ENCODE measurements around the gene TRIM39. TPM values are rescaled to one million over a fixed set of nuclear protein-coding genes. Genes with fewer than 3 reads are reported as not detected.

TRIM39 gene
- total and polyA plus RNA-seq, 10 donors, result 6.9 to 24.5 (median 17.0) TPM

DNA sequence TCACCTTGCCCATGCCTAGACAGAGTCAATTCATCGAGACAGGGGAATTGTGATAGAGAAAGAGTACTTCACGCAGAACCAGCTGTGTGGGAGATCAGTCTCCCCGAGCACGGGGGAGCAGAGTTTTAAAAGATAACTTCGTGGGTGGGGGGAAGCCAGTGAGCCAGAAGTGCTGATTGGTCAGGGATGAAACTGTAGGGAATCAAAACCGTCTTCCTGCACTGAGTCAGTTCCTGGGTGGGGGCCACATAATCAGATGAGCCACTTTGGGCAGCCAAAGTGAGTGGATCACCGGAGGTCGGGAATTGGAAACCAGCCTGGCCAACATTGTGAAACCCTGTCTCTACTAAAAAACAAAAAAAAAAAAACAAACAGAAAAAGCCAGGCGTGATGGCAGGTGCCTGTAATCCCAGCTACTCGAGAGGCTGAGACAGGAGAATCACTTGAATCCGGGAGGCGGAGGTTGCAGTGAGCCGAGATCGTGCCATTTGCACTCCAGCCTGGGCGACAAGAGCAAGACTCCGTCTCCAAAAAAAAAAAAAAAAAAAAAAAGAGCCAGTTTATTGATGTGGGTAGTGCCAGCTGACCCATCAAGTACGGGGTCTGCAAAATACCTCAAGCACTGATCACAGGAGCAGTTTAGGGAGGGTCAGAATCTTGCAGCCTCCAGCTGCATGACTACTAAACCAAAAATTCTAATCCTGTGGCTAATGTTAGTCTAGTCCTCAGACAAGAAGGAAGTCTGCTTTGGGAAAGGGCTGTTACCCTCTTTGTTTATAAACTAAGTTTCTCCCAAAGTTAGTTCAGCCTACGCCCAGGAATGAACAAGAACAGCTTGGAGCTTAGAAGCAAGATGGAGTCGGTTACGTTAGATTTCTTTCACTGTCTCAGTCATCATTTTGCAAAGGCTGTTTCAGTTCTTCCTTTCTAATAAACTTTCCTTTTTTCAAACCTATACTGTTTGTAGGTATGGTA is 3.9 kb upstream of the TRIM39 start:
- intact Hi-C loops (cut with DNase I; ENCODE audit: low total_unique reads), result no loop called here
- 82 to 86% (median 85%) methylated on average over 20 of the region's 20 CpGs for WGBS, 5 donors
- no peak for TF ChIP-seq POLR2AphosphoS5 (IDR thresholded peaks at IDR 0.05)
- Histone ChIP-seq H3K4me3 (no peak overlapping the region), H3K4me1 (peaks cover 27 to 90% (median 74%) of the 10 kb centered on the region in 6 donors), H3K27me3 (replicated peaks in 1 of 7) (no peaks in the 10 kb centered on the region), H3K36me3 (peaks cover 0 to 14% (median 0%) of the 10 kb centered on the region in 6 donors), H3K9me3 (no peaks in the 10 kb centered on the region), H3K27ac (peak overlapping the region in 1 of 8 donors; percentile 30)
- DNase-seq, result no peak

- Histone ChIP-seq H3K36me3 (peaks cover 0 to 10% (median 0%) of the 10 kb centered on the region in 6 donors), H3K9me3 (no peaks in the 10 kb centered on the region), H3K27ac (no peak overlapping the region), H3K27me3 (replicated peaks in 1 of 7) (no peaks in the 10 kb centered on the region), H3K4me3 (no peak overlapping the region), H3K4me1 (peaks cover 27 to 91% (median 74%) of the 10 kb centered on the region in 6 donors)
- no peak for TF ChIP-seq POLR2AphosphoS5 (IDR thresholded peaks at IDR 0.05)
- TF ChIP-seq, protein P1, sequence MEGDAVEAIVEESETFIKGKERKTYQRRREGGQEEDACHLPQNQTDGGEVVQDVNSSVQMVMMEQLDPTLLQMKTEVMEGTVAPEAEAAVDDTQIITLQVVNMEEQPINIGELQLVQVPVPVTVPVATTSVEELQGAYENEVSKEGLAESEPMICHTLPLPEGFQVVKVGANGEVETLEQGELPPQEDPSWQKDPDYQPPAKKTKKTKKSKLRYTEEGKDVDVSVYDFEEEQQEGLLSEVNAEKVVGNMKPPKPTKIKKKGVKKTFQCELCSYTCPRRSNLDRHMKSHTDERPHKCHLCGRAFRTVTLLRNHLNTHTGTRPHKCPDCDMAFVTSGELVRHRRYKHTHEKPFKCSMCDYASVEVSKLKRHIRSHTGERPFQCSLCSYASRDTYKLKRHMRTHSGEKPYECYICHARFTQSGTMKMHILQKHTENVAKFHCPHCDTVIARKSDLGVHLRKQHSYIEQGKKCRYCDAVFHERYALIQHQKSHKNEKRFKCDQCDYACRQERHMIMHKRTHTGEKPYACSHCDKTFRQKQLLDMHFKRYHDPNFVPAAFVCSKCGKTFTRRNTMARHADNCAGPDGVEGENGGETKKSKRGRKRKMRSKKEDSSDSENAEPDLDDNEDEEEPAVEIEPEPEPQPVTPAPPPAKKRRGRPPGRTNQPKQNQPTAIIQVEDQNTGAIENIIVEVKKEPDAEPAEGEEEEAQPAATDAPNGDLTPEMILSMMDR (IDR thresholded peaks at IDR 0.05 in 8 of 11, conservative IDR thresholded peaks at IDR 0.05 in 3 of 11), result no peak
- no peak for TF ChIP-seq POLR2A (IDR thresholded peaks at IDR 0.05)
- DNase-seq, result no peak
- WGBS, 5 donors, result 90 to 100% (median 100%) methylated on average over 1 of the region's 1 CpG
- intact Hi-C loops (cut with DNase I; ENCODE audit: low total_unique reads), result no loop called here
These were observed 2.9 kb upstream of the TRIM39 start for GRCh38 chr6:30323806-30324205.

DNA sequence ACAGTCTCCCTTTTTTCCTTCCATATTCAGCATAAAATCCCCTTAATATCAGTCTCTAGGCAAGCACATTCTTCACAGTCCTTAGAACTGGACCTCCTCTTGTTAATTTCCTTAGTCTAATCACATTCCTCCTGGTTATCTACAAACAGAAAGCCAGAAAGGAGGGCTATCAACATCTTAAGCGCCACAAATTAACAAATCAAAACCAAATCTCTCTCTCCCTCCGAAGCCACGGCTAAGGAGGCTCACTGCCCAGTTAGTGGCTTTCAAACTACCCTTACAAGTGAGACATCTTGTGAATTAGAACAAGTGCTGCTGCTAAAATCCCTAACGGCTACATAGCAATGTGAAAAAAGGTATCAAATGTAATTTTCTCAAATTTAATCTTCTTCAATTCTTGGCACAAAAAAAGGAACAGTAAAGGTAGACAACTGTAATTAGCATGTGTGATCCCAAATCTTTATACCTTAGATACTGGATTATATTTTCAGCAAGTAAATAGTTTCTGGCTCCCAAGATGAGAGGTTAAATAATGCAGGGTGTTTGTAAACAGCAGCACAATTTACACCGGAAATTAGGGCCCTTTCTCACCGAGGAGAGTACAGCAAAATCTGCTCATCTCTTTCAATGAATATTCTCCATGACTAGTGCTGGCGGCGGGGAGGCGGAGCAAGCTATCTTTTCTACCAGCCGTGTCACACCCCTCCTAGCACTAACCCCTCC is 1.4 kb upstream of the TRIM39 start:
- TF ChIP-seq, protein P1 (IDR thresholded peaks at IDR 0.05 in 8 of 11, conservative IDR thresholded peaks at IDR 0.05 in 3 of 11), result no peak
- no peak for TF ChIP-seq POLR2AphosphoS5 (IDR thresholded peaks at IDR 0.05)
- no peak for TF ChIP-seq POLR2A (IDR thresholded peaks at IDR 0.05)
- WGBS, 5 donors, result 10 to 13% (median 12%) methylated on average over 10 of the region's 10 CpGs
- H3K4me1 ChIP-seq, result peaks cover 27 to 91% (median 66%) of the 10 kb centered on the region in 6 donors
- intact Hi-C loops (cut with DNase I; ENCODE audit: low total_unique reads), result no loop called here
- H3K27ac ChIP-seq, result peak overlapping the region; percentile 96 to 100 (median 99)
- peak; percentile 86 for DNase-seq
- peaks cover 0 to 15% (median 11%) of the 10 kb centered on the region in 6 donors for H3K36me3 ChIP-seq
- H3K27me3 ChIP-seq (replicated peaks in 1 of 7), result no peaks in the 10 kb centered on the region
- peak overlapping the region; percentile 69 to 97 (median 92) for H3K4me3 ChIP-seq
- no peaks in the 10 kb centered on the region for H3K9me3 ChIP-seq

DNA sequence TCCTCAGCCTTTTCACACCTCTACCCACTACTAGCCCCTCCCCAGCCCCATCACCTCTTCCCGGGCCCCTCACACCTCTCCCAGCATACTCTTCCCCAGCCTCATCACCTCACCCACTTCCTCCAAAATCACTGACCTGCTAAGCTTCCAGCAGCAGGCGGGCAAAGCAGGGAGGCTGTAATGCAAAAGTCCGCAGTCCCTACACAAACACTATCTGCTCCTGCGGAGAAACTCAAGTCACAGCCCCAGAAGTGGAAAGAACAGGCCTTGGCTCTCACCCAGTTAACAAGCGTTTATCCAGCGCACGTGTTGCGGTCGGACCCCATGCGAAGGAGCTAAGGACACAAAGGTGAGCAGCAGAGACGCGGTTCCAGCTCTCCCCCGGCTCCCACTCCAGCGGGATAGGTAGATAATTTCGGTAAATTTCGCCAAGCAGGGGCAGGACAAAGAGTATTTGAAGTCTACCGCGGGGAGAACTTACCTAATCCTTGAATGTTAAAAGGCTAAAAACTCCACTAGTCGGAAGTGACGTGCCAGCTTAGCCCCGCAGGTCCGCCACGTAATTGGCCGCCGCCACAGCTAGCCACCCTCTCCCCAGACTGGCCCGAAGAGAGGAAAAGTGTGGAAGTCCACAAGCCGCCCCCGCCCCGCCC is 728 bp upstream of the TRIM39 start:
- intact Hi-C loops (cut with DNase I; ENCODE audit: low total_unique reads), result no loop called here
- Histone ChIP-seq H3K36me3 (peaks cover 0 to 22% (median 18%) of the 10 kb centered on the region in 6 donors), H3K27me3 (replicated peaks in 1 of 7) (no peaks in the 10 kb centered on the region), H3K4me3 (peak overlapping the region; percentile 69 to 97 (median 92)), H3K4me1 (peaks cover 24 to 87% (median 59%) of the 10 kb centered on the region in 6 donors), H3K9me3 (no peaks in the 10 kb centered on the region), H3K27ac (peak overlapping the region; percentile 96 to 100 (median 99))
- TF ChIP-seq, protein P1 (IDR thresholded peaks at IDR 0.05 in 8 of 11, conservative IDR thresholded peaks at IDR 0.05 in 3 of 11), result no peak
- TF ChIP-seq POLR2AphosphoS5 (IDR thresholded peaks at IDR 0.05) (peak in 1 of 3 donors; percentile 11), POLR2A (IDR thresholded peaks at IDR 0.05) (no peak)
- 0% methylated on average over 25 to 29 of the region's 29 CpGs for WGBS, 5 donors
- DNase-seq, result no peak

All from spleen (tissue), 11 donors.